HCT116 (cell line): Measurements from ENCODE around the gene ZNF334. TPM values are rescaled to one million over a fixed set of nuclear protein-coding genes. Genes with fewer than 3 reads are reported as not detected.

Source experiments
- ATAC-seq: fragments of 200-7000 bp; cut with Tn5 transposase; 2 replicates; pipeline ENCODE4 v1.9.1; 2020; ENCODE audit warnings: mild to moderate bottlenecking, moderate library complexity
- BruUV-seq: library from RNA; stranded (reverse); fragments of 400-500 nt; replicated peaks from 2 replicates; lab custom pipeline; 2021; lab: Mats Ljungman, UMichigan
- CTCF ChIA-PET: fragments of 300-600 bp; sonication (Branson Sonifier 250); formaldehyde crosslinking; loops from one replicate; lab custom pipeline; 2021; ENCODE audit warnings: antibody characterized with exemption; lab: Charles Lee
- POLR2A ChIA-PET: fragments of 300-600, 350-600 bp; sonication (Branson Sonifier 250); formaldehyde crosslinking; loops from one replicate; lab custom pipeline; 2021; ENCODE audit warnings: antibody characterized with exemption; lab: Charles Lee
- RAD21 ChIA-PET, 2 experiments: fragments of 300-600 bp; sonication (Branson Sonifier 250); formaldehyde crosslinking; loops; one replicate each; lab custom pipeline; 2023; ENCODE audit warnings: low total read pairs in 2 of 2; ENCODE audit not compliant: uncharacterized antibody in 2 of 2, unreplicated experiment in 2 of 2, low non-redundant PET in 1 of 2; lab: Charles Lee
- DNase-seq: peaks from one replicate; pipeline ENCODE4 v3.0.0-alpha.2; 2010; ENCODE audit warnings: low read depth, low spot score
- H2AFZ ChIP-seq: fragments of 200-600 bp; shearing (Covaris generic), sonication (generic); 2 replicates; pipeline ENCODE4 v1.6.1; 2017; ENCODE audit warnings: low read depth, mixed run types, mixed read lengths, antibody characterized with exemption, low read length; ENCODE audit not compliant: poor library complexity, severe bottlenecking
- H3K27ac ChIP-seq: 2 replicates; pipeline ENCODE4 v1.5.1; 2012; ENCODE audit warnings: low read depth, low read length
- H3K27me3 ChIP-seq: fragments of 200-600 bp; sonication (generic); 2 replicates; pipeline ENCODE4 v1.6.1; 2016; ENCODE audit warnings: mixed run types, low read length, mixed read lengths; ENCODE audit not compliant: insufficient read depth
- H3K36me3 ChIP-seq, 2 experiments: fragments of 200-500 bp in 1 of 2; fragments of 200-600 bp in 1 of 2; sonication (Bioruptor generic) in 1 of 2; sonication (generic) in 1 of 2; 2 replicates each; pipeline versions ENCODE4 v1.5.1 to v1.6.1; 2014 to 2016; ENCODE audit warnings: low read length in 2 of 2, inconsistent platforms in 1 of 2, mixed read lengths in 1 of 2, mixed run types in 1 of 2; ENCODE audit not compliant: insufficient read depth in 2 of 2, control insufficient read depth in 1 of 2
- H3K4me1 ChIP-seq, 2 experiments: fragments of 200-600 bp in 1 of 2; sonication (generic) in 1 of 2; 2 replicates each; pipeline versions ENCODE4 v1.5.1 to v1.6.1; 2012 to 2017; ENCODE audit warnings: low read length in 2 of 2, inconsistent platforms in 1 of 2, mild to moderate bottlenecking in 1 of 2, mixed read lengths in 1 of 2, mixed run types in 1 of 2, moderate library complexity in 1 of 2; ENCODE audit not compliant: insufficient read depth in 2 of 2, control insufficient read depth in 1 of 2
- H3K4me2 ChIP-seq: fragments of 200-600 bp; sonication (generic); 2 replicates; pipeline ENCODE4 v1.6.1; 2017; ENCODE audit warnings: mixed run types, low read length, mixed read lengths
- H3K4me3 ChIP-seq, 2 experiments: fragments of 200-600 bp in 1 of 2; sonication (generic) in 1 of 2; replicated peaks in 1 of 2; 2 replicates each; pipeline ENCODE4 v1.5.1; 2011 to 2016; ENCODE audit warnings: low read length in 2 of 2, control low read depth in 1 of 2, low read depth in 1 of 2, mild to moderate bottlenecking in 1 of 2, mixed read lengths in 1 of 2, mixed run types in 1 of 2
- H3K79me2 ChIP-seq: fragments of 200-600 bp; sonication (generic); 2 replicates; pipeline ENCODE4 v1.6.1; 2017; ENCODE audit warnings: mild to moderate bottlenecking, mixed run types, low read length, moderate library complexity, mixed read lengths; ENCODE audit not compliant: insufficient read depth
- H3K9ac ChIP-seq: fragments of 200-600 bp; sonication (generic); 2 replicates; pipeline ENCODE4 v1.6.1; 2016; ENCODE audit warnings: low read length, mixed read lengths
- H3K9me2 ChIP-seq: fragments of 200-600 bp; sonication (generic), shearing (Covaris generic); 2 replicates; pipeline ENCODE4 v1.6.1; 2017; ENCODE audit warnings: mixed run types, mild to moderate bottlenecking, moderate library complexity; ENCODE audit not compliant: insufficient read depth
- H3K9me3 ChIP-seq, 2 experiments: fragments of 200-500 bp in 1 of 2; fragments of 200-600 bp in 1 of 2; sonication (Bioruptor generic) in 1 of 2; sonication (generic) in 1 of 2; 2 replicates each; pipeline ENCODE4 v1.6.1; 2014 to 2017; ENCODE audit warnings: low read length in 2 of 2, mixed read lengths in 2 of 2, inconsistent platforms in 1 of 2, low read depth in 1 of 2, mild to moderate bottlenecking in 1 of 2, mixed run types in 1 of 2, moderate library complexity in 1 of 2; ENCODE audit not compliant: control insufficient read depth in 1 of 2, insufficient read depth in 1 of 2
- H4K20me1 ChIP-seq: fragments of 200-600 bp; sonication (generic), shearing (Covaris generic); 2 replicates; pipeline ENCODE4 v1.6.1; 2017; ENCODE audit warnings: mixed run types, mild to moderate bottlenecking, moderate library complexity; ENCODE audit not compliant: insufficient read depth
- EZH2 ChIP-seq: fragments of 200-600 bp; sonication (generic); IDR thresholded peaks from 2 replicates; pipeline ENCODE4 v1.6.1; 2017; ENCODE audit warnings: antibody characterized with exemption, mixed run types
- JUND ChIP-seq: IDR thresholded peaks from 2 replicates; pipeline ENCODE4 v1.6.1; 2012
- RAD21 ChIP-seq: IDR thresholded peaks from 2 replicates; pipeline ENCODE4 v1.6.1; 2012; ENCODE audit warnings: low read depth, mild to moderate bottlenecking
- intact Hi-C: fragments of 100-400 bp; cut with micrococcal nuclease; formaldehyde crosslinking; loops from 2 replicates; pipeline ENCODE4 v1.10.0; 2022
- total RNA-seq: library from RNA; stranded (reverse); gene quantifications from one replicate; pipeline ENCODE4 v1.2.1, GENCODE V29; 2021; ENCODE audit not compliant: unreplicated experiment
- TF ChIP-seq, protein P1 (sequence below): IDR thresholded peaks from 2 replicates; pipeline ENCODE4 v1.6.1; 2012
- TF ChIP-seq, protein P2 (sequence below): IDR thresholded peaks from 2 replicates; pipeline ENCODE4 v1.6.1; 2012

Gene ZNF334
- total RNA-seq, 1 experiment from 2014 or later: not detected

DNA sequence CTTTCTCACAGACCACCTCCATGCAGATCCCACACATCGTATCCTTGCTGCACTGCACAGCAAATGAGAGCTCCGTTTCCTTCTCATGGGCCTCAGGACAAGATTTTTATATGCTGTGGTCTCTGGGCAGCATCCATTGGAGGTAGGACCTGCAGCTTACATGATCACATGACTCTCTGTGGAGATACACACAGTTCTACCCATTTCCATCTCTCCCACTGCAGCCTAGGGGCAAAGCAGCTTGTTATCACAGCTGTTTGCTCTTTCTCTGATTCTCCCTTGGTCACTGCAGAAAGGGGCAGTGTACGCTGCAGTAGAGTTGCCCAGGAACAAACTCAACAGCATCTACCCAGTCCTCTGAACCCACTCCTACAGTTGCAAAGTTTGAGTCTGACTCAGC, 48.9 kb downstream of the ZNF334 start:
- Histone ChIP-seq H3K4me1 (no peaks in the 10 kb centered on the region), H2AFZ (no peak overlapping the region), H3K27ac (no peak overlapping the region), H3K4me2 (no peak overlapping the region), H3K27me3 (no peaks in the 10 kb centered on the region), H4K20me1 (no peaks in the 10 kb centered on the region), H3K9ac (no peak overlapping the region), H3K4me3 (no peak overlapping the region), H3K9me2 (no peaks in the 10 kb centered on the region), H3K9me3 (no peaks in the 10 kb centered on the region), H3K79me2 (no peaks in the 10 kb centered on the region), H3K36me3 (no peaks in the 10 kb centered on the region)
- intact Hi-C loops: no loop called here
- ChIA-PET POLR2A (no interaction called here), RAD21 (no interaction called here), CTCF (no interaction called here)
- DNase-seq (no peak), ATAC-seq (no peak)
- BruUV-seq: no TSS peak
- TF ChIP-seq, protein P1, sequence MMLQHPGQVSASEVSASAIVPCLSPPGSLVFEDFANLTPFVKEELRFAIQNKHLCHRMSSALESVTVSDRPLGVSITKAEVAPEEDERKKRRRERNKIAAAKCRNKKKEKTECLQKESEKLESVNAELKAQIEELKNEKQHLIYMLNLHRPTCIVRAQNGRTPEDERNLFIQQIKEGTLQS: no peak
- no peak for TF ChIP-seq RAD21
- no peak for TF ChIP-seq EZH2

DNA sequence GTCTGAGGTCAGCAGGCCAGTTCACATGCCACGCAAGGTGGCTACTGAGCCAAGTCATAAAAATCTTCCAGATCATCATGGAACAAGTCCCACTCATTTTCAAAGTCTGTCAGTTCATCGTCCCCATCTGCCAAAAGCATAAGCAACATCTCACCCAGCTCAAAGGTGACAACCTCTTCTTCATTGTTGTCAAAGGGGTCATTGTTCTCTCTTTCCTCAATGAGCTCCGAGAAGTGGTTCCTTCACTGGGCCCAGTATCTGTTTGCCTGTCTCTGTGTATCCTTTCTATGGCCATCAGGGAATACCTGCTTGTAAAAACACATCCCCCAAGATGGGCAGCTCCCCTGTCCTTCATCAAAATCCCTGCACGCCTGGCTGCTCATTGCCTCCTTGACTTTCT, 49.5 kb downstream of the ZNF334 start:
- DNase-seq: no peak
- H3K4me3 ChIP-seq: no peak overlapping the region
- H3K9me3 ChIP-seq: no peaks in the 10 kb centered on the region
- TF ChIP-seq, protein P2, sequence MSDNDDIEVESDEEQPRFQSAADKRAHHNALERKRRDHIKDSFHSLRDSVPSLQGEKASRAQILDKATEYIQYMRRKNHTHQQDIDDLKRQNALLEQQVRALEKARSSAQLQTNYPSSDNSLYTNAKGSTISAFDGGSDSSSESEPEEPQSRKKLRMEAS: no peak
- TF ChIP-seq JUND: no peak
- no peaks in the 10 kb centered on the region for H3K79me2 ChIP-seq
- CTCF ChIA-PET: no interaction called here
- H3K4me2 ChIP-seq: no peak overlapping the region
- H2AFZ ChIP-seq: no peak overlapping the region
- intact Hi-C loops: no loop called here
- no peaks in the 10 kb centered on the region for H3K4me1 ChIP-seq
- POLR2A ChIA-PET: no interaction called here
- no peaks in the 10 kb centered on the region for H3K9me2 ChIP-seq
- no peak overlapping the region for H3K27ac ChIP-seq
- H3K36me3 ChIP-seq: no peaks in the 10 kb centered on the region
- no TSS peak for BruUV-seq
- RAD21 ChIA-PET: no interaction called here
- no peak for ATAC-seq
- H4K20me1 ChIP-seq: no peaks in the 10 kb centered on the region
- H3K27me3 ChIP-seq: no peaks in the 10 kb centered on the region
- no peak overlapping the region for H3K9ac ChIP-seq
